Gastroesophageal sphincter (tissue), 3 donors: ENCODE results near the gene RPP30.

Experiments
- POLR2A ChIP-seq, 2 donors: fragments of 450-650 bp; IDR thresholded peaks; one replicate each; pipeline ENCODE4 v1.6.1; 2017; ENCODE audit warnings: antibody characterized with exemption in 2 of 2, mild to moderate bottlenecking in 2 of 2, moderate library complexity in 1 of 2
- TF ChIP-seq, protein P1 (sequence below), 4 experiments: fragments of 200-600 bp in 2 of 4; fragments of 450-650 bp in 2 of 4; sonication (generic) in 1 of 4; IDR thresholded peaks; one replicate each; pipeline ENCODE4 v1.5.1; 2017 to 2019; ENCODE audit warnings: antibody characterized with exemption in 4 of 4, mild to moderate bottlenecking in 2 of 4, moderate library complexity in 2 of 4

DNA sequence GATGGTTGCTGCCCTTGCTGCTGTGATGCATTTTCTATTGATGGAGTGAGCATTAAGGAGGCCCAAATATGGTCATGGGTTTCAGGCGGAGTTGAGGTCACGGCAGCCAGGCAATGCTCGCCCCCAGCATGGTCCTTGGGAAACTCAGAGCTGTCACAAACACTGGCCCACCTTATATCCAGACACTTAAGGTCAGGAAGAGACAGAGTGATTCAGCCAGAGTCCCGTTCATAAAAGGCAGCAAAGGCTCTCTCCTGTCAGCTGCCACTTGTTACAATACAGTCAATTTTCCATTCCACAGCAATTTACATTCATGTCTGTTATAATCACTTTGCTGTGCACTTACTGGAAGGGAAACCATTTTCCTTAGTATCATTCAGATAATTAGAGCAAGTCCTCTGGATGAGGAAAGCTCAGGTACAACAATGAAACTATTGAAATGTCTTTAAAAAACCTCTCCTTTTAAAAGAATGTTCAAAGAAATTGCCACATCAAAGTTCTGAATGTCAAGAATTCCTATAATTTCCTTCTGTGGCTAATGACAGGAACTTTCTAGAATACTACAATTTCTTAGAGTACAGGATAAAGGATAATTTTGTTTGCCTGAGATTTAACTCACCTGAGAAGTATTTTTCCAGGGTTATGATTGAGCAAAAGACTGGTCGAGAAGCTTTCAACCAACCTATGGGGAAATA, 64.0 kb downstream of the RPP30 start:
- TF ChIP-seq POLR2A (IDR thresholded peaks at IDR 0.05) = no peak
- TF ChIP-seq, protein P1, sequence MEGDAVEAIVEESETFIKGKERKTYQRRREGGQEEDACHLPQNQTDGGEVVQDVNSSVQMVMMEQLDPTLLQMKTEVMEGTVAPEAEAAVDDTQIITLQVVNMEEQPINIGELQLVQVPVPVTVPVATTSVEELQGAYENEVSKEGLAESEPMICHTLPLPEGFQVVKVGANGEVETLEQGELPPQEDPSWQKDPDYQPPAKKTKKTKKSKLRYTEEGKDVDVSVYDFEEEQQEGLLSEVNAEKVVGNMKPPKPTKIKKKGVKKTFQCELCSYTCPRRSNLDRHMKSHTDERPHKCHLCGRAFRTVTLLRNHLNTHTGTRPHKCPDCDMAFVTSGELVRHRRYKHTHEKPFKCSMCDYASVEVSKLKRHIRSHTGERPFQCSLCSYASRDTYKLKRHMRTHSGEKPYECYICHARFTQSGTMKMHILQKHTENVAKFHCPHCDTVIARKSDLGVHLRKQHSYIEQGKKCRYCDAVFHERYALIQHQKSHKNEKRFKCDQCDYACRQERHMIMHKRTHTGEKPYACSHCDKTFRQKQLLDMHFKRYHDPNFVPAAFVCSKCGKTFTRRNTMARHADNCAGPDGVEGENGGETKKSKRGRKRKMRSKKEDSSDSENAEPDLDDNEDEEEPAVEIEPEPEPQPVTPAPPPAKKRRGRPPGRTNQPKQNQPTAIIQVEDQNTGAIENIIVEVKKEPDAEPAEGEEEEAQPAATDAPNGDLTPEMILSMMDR (IDR thresholded peaks at IDR 0.05) = no peak
